GM23248 (cell line): Measurements from ENCODE around the gene PI4K2B. TPM values are rescaled to one million over a fixed set of nuclear protein-coding genes. Genes with fewer than 3 reads are reported as not detected.
A peak's percentile ranks its signal among the peaks of the same experiment; 100 is the strongest.
"Not testable (repeated sequence)": the region's sequence is repeated elsewhere in the genome, so short reads cannot be mapped to it uniquely, and the experiment has no call there.

Source experiments
- DNase-seq: peaks from one replicate; pipeline ENCODE4 v3.0.0-alpha.2; 2015
- H2AFZ ChIP-seq: fragments of 200-600 bp; sonication (generic); 2 replicates; pipeline ENCODE4 v1.6.1; 2016; ENCODE audit warnings: antibody characterized with exemption
- H3F3A ChIP-seq: fragments of 200-600 bp; sonication (generic); 2 replicates; pipeline ENCODE4 v1.6.1; 2016; ENCODE audit warnings: mild to moderate bottlenecking, antibody characterized with exemption, mixed run types; ENCODE audit not compliant: insufficient read depth
- H3K27ac ChIP-seq: fragments of 200-600 bp; sonication (generic); 2 replicates; pipeline ENCODE4 v1.5.1; 2016; ENCODE audit warnings: mild to moderate bottlenecking
- H3K27me3 ChIP-seq: fragments of 200-600 bp; sonication (generic); replicated peaks from 2 replicates; pipeline ENCODE4 v1.6.1; 2016; ENCODE audit warnings: mild to moderate bottlenecking; ENCODE audit not compliant: insufficient read depth
- H3K36me3 ChIP-seq: fragments of 200-600 bp; sonication (generic); 2 replicates; pipeline ENCODE4 v1.6.1; 2016; ENCODE audit warnings: low read depth, mild to moderate bottlenecking
- H3K4me1 ChIP-seq: fragments of 200-600 bp; sonication (generic); 2 replicates; pipeline ENCODE4 v1.6.1; 2016; ENCODE audit warnings: mild to moderate bottlenecking; ENCODE audit not compliant: insufficient read depth
- H3K4me2 ChIP-seq: fragments of 200-600 bp; sonication (generic); one replicate; pipeline ENCODE4 v1.6.1; 2016; ENCODE audit warnings: mild to moderate bottlenecking; ENCODE audit not compliant: unreplicated experiment
- H3K4me3 ChIP-seq: fragments of 200-600 bp; sonication (generic); 2 replicates; pipeline ENCODE4 v1.5.1; 2016; ENCODE audit warnings: mild to moderate bottlenecking
- H3K79me2 ChIP-seq: fragments of 200-600 bp; sonication (generic); 2 replicates; pipeline ENCODE4 v1.6.1; 2016; ENCODE audit warnings: mild to moderate bottlenecking; ENCODE audit not compliant: insufficient read depth
- H3K9ac ChIP-seq: fragments of 200-600 bp; sonication (generic); 2 replicates; pipeline ENCODE4 v1.6.1; 2016; ENCODE audit warnings: mild to moderate bottlenecking
- H3K9me2 ChIP-seq: fragments of 200-600 bp; sonication (generic); 2 replicates; pipeline ENCODE4 v1.6.1; 2016; ENCODE audit warnings: mixed run types, mild to moderate bottlenecking, moderate library complexity; ENCODE audit not compliant: insufficient read depth
- H3K9me3 ChIP-seq: fragments of 200-600 bp; sonication (generic); one replicate; pipeline ENCODE4 v1.6.1; 2017; ENCODE audit warnings: low read depth
- H4K20me1 ChIP-seq: fragments of 200-600 bp; sonication (generic); 2 replicates; pipeline ENCODE4 v1.6.0; 2016; ENCODE audit not compliant: insufficient read depth
- EZH2 ChIP-seq: fragments of 200-600 bp; sonication (generic); IDR thresholded peaks from 2 replicates; pipeline ENCODE4 v1.6.1; 2018; ENCODE audit warnings: antibody characterized with exemption, mild to moderate bottlenecking; ENCODE audit not compliant: insufficient read depth, poor library complexity, severe bottlenecking
- EZH2phosphoT487 ChIP-seq: fragments of 200-600 bp; sonication (generic); IDR thresholded peaks from 2 replicates; pipeline ENCODE4 v1.6.1; 2018; ENCODE audit warnings: antibody characterized with exemption, moderate library complexity, mild to moderate bottlenecking, low read depth; ENCODE audit not compliant: insufficient read depth
- WGBS, 2 experiments: methylation state at CpG; one replicate each; pipeline ENCODE4 v1.1.6; 2015 to 2017; ENCODE audit warnings: low lambda C conversion rate in 2 of 2, low coverage in 1 of 2; ENCODE audit errors: missing lambda C conversion rate in 2 of 2; 5-methylcytosine and 5-hydroxymethylcytosine counted together
- in situ Hi-C: fragments of 300-500 bp; cut with MboI; formaldehyde crosslinking; loops from 2 replicates; pipeline ENCODE4 v1.15.0; 2020
- polyA plus RNA-seq: library from polyadenylated mRNA; unstranded; fragments of >200 nt; fragmentation: Nextera tagmentation; extraction: Ambion mirVana; gene quantifications from 2 replicates; pipeline ENCODE4 v1.2.1, GENCODE V29; 2016
- small RNA-seq: library from RNA; depleted of rRNA; stranded (forward); fragments of <200 nt; gene quantifications from one replicate; pipeline ENCODE3, GENCODE V24; 2014; ENCODE audit warnings: low read depth, low replicate concordance
- total RNA-seq: library from RNA; depleted of rRNA; stranded (reverse); fragments of >200 nt; shearing (Covaris generic); gene quantifications from 2 replicates; pipeline ENCODE4 v1.2.3, GENCODE V29; 2014; rRNA removed

The PI4K2B gene
- total and polyA plus RNA-seq, 2 experiments from 2014 or later: 13.6 to 28.0 TPM

GRCh38 chr4:25321703-25322102, 87.9 kb downstream of the PI4K2B start:
- Histone ChIP-seq H3K27ac (peak overlapping the region; percentile 89), H3K4me2 (no peak overlapping the region), H3K4me1 (peaks cover 20% of the 10 kb centered on the region), H3K4me3 (no peak overlapping the region), H3K9ac (no peak overlapping the region), H3K9me2 (no peaks in the 10 kb centered on the region), H2AFZ (no peak overlapping the region), H3F3A (peaks cover 32% of the 10 kb centered on the region), H3K36me3 (peaks cover under 1% of the 10 kb centered on the region; the same call in 1 of the 2 replicates), H3K27me3 (no peaks in the 10 kb centered on the region), H3K9me3 (no peaks in the 10 kb centered on the region), H3K79me2 (no peaks in the 10 kb centered on the region), H4K20me1 (no peaks in the 10 kb centered on the region)
- no peak for TF ChIP-seq EZH2
- TF ChIP-seq EZH2phosphoT487: no peak
- in situ Hi-C loops: no loop called here
- no peak for DNase-seq
- WGBS, 2 experiments: 73 to 75% methylated on average over 3 of the region's 3 CpGs

- H3K27me3 ChIP-seq, DNase-seq, H3K27ac ChIP-seq, H3K4me1 ChIP-seq, H3K9ac ChIP-seq, H3K9me2 ChIP-seq, H3K9me3 ChIP-seq, H3K4me3 ChIP-seq, H2AFZ ChIP-seq, H3F3A ChIP-seq, in situ Hi-C loops, H4K20me1 ChIP-seq, H3K4me2 ChIP-seq, H3K36me3 ChIP-seq: not testable (repeated sequence)
- peaks cover 13% of the 10 kb centered on the region for H3K79me2 ChIP-seq
- WGBS, 2 experiments: 81 to 84% methylated on average over 3 of the region's 3 CpGs
Measured at GRCh38 chr4:25328463-25328862, 94.6 kb downstream of the PI4K2B start.

Small RNA genes lying within 50 kb of the gene (small RNA-seq; reads per million reads assigned to genes)
- gene RF00004: not detected

Other genes with a start within 250 kb of the PI4K2B start
- not detected in 2 replicates for gene LGI2, start 203.1 kb upstream of the PI4K2B start, total RNA-seq
- not detected in 2 replicates for gene LGI2, start 203.1 kb upstream of the PI4K2B start, polyA plus RNA-seq
- 4.9 and 7.6 TPM in 2 replicates for gene SEPSECS, start 73.6 kb upstream of the PI4K2B start, total RNA-seq
- 4.3 and 4.9 TPM in 2 replicates for gene SEPSECS, start 73.6 kb upstream of the PI4K2B start, polyA plus RNA-seq
- 13.2 and 13.3 TPM in 2 replicates for gene ZCCHC4, start 78.7 kb downstream of the PI4K2B start, total RNA-seq
- 8.8 and 9.5 TPM in 2 replicates for gene ZCCHC4, start 78.7 kb downstream of the PI4K2B start, polyA plus RNA-seq
- 19.7 and 20.0 TPM in 2 replicates for gene ANAPC4, start 143.2 kb downstream of the PI4K2B start, total RNA-seq
- 21.3 and 22.0 TPM in 2 replicates for gene ANAPC4, start 143.2 kb downstream of the PI4K2B start, polyA plus RNA-seq